GM18868 (cell line): Measurements from ENCODE around the gene ATP1B4.
"Not testable (repeated sequence)": the region's sequence is repeated elsewhere in the genome, so short reads cannot be mapped to it uniquely, and the experiment has no call there.

ENCODE experiments used
- ATAC-seq: cut with Tn5 transposase; IDR thresholded peaks from one replicate; pipeline ENCODE4 v1.9.1; 2021; ENCODE audit warnings: mild to moderate bottlenecking, moderate library complexity; ENCODE audit not compliant: unreplicated experiment

Gene ATP1B4

GRCh38 chrX:120361764-120362305 lies at the start of gene ATP1B4:
Gene ATP1B4 (plus strand): TSS chrX:120362089. CDS start chrX:120362169, 80 bp downstream.
- no peak for ATAC-seq

- no peak for ATAC-seq
Observed at GRCh38 chrX:120315776-120316175, 46.1 kb upstream of the ATP1B4 start.

- no peak for ATAC-seq
Observed at GRCh38 chrX:120316587-120317283, 45.2 kb upstream of the ATP1B4 start.

GRCh38 chrX:120318411-120318810 lies 43.5 kb upstream of the ATP1B4 start:
- no peak for ATAC-seq

GRCh38 chrX:120321520-120322281 lies 40.2 kb upstream of the ATP1B4 start:
- no peak for ATAC-seq

- ATAC-seq: no peak
Observed at GRCh38 chrX:120331116-120331515, 30.8 kb upstream of the ATP1B4 start.

DNA sequence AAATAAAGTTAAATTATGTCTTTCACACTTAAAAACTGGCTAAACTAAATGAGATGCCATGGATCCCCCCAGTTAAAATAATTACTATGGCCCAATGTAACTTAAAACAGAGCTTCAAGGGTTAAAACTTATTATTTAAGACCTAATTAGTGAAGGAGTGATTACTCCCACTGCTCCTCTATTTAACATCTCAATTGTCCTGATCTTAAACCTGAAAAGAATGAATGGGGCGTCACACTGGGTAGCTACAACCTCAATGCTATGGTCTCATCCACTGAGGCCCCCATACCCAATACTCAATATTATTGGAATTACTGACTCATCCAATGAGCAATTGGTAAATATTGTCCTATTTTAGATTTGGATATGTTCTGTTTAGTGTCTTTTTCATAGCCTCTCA lies 29.5 kb upstream of the ATP1B4 start:
- no peak for ATAC-seq

DNA sequence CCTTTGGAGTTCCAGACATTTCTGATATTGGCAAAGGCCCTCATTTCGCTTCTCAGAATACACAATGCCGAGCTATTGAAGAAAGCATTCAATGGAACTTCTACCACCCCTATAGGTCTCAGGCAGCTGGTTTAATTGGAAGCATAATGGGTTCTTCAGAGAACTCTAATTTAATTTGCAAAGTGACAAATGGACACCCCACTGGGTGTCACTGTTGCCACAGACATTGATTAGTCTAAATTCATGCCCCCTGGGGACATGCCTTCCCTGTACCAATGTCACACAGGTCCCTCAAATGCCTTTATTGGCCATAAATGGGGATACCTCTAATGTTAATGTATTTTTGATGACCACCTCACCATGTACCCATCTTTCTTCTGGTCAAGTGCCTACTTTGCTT lies 27.7 kb upstream of the ATP1B4 start:
- no peak for ATAC-seq

GRCh38 chrX:120334603-120335002 lies 27.3 kb upstream of the ATP1B4 start:
- no peak for ATAC-seq

GRCh38 chrX:120335289-120335688 lies 26.6 kb upstream of the ATP1B4 start:
- no peak for ATAC-seq

GRCh38 chrX:120336899-120337298 lies 25.0 kb upstream of the ATP1B4 start:
- no peak for ATAC-seq

GRCh38 chrX:120344566-120344965 lies 17.3 kb upstream of the ATP1B4 start:
- not testable (repeated sequence) for ATAC-seq

DNA sequence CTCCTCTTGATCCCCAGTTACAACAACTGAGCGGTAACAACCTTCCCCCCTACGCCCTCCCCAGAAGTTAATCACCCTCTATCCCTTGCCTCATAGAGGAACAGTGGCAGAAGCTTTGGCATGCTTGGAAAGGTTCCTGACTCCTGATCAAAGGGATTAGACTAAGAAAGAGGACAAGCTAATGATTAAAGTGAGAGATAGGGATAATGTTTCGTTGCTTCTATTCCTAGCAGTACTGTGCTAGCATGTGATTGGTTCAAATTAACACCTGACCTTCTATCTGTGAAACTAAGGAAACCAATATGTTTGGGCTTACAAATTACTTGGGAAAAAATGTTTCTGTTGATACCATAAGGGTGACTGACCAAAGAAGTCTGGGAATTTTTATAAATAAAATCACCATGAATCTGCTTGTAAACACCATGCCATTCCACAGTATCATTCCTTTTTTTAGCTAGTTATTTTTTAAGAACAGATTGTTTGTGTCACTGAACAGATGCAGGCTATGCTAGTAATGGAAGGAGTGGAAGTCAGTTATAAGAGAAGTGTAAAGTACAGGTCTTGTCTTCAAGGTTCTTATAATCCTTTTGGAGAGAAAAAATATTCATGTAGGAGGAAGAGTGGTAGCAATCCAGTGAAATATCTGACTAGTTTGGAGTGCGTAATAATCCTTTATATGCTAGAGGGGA lies 11.3 kb upstream of the ATP1B4 start:
- ATAC-seq: no peak

- no peak for ATAC-seq
Observed at GRCh38 chrX:120356084-120356483, 5.8 kb upstream of the ATP1B4 start.

DNA sequence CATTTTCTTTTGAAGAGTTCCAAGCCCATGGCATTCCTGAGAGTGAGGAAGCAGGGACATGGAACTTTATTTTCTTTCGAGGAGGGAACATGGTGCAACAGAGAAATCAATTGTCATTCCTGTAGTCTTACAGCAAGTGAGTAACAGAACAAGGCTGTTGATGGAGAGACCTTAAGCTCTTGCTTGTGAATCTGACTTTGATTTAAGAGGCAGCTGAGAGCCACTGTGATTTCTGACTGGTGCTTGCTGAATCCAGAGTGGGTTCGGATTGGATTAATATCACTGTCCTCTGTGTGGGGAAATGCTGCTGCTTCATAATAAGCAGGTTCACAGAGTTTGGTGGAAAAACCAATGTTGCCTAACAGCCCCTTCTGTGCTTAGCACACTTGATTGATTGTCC lies 4.7 kb upstream of the ATP1B4 start:
- ATAC-seq: no peak

DNA sequence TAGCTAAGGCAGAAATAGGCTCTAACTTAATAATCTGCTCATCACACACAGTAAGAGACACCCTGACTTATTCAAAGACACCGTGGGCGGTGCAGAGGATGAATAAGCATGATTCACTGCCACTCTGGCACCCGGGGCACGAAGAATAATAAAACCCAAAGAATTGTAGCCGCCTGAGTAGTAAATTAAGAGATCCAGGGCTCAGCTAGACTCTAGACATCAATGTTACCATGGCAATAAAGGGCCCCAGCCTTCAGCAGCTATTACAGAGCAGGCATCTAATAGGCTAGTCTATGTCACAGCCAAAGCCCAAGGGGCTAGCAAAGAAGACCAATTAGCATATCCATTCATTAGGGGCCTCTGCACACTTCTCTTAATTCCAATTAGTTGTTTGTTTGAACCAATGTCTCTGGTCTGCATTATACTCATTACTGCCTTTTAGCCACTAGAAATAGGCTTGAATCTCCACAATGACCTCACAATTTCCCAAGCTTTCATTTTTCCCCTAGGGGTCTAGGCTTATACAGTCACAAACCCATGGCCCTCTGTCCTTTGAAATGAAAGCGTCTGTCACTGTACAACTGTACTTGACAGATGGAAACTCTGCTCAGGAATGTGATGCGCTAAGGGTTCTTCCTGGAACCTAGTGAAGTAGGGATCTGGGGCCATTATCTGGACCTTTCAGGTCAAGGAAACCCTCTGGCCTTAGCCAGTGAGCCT lies 3.0 kb upstream of the ATP1B4 start:
- no peak for ATAC-seq

DNA sequence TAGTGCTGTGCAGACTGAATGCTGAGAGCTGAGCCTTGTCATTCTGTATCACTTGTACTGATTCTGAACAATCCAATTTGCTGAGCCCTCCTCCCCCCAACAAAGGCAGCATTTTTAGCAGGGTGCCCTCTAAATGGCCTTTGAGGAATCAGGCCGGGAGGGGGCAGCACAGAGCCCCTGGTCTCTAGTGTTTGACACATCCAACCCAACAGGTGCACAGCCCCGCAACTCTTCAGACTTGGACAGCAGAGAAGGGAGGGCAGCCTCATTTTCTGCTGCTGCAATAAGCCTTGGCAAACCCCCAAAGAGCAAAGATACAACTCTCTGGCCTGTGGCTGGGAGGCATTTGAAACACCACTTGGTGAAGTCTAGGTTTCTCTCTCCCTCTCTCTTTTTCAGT lies 3.4 kb downstream of the ATP1B4 start:
- ATAC-seq: peak; percentile 74

DNA sequence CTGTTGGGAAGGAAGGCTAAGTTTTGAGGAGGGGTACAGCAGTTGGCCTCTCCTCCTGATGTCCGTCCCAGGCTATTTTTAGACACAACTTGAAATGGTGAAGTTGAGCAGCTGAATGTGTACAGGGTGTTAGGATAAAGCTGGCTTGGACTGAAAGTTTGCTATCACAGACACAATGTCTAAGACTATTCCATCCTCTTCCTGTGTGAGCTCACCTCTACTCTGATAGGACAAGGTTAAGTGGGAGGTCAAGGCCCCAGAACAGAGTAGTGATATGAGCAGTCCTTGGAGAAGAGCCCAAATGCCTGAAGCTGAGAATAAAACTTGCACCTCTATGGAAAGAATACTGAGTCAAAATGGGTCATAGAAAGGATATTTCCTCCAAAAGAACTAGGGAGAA lies 4.1 kb downstream of the ATP1B4 start:
- no peak for ATAC-seq

DNA sequence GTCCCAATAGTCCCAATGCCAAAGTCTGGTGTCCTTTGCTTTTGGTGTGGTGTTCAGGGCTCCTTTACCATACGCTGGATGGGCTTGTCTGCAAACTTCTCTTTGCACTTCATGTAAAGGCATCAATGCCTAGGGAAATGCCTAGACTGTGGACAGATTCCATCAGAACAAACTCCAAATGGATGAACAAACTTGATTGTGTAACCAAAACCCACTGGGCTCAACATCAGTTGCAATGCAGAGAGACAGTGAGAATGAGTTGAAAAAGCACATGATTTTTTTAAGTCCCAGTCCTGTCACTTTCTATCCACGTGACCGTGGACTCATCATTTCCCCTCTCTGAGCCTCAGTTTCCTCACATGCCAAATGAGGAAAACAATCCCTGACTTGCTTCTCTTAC lies 4.9 kb downstream of the ATP1B4 start:
- no peak for ATAC-seq

DNA sequence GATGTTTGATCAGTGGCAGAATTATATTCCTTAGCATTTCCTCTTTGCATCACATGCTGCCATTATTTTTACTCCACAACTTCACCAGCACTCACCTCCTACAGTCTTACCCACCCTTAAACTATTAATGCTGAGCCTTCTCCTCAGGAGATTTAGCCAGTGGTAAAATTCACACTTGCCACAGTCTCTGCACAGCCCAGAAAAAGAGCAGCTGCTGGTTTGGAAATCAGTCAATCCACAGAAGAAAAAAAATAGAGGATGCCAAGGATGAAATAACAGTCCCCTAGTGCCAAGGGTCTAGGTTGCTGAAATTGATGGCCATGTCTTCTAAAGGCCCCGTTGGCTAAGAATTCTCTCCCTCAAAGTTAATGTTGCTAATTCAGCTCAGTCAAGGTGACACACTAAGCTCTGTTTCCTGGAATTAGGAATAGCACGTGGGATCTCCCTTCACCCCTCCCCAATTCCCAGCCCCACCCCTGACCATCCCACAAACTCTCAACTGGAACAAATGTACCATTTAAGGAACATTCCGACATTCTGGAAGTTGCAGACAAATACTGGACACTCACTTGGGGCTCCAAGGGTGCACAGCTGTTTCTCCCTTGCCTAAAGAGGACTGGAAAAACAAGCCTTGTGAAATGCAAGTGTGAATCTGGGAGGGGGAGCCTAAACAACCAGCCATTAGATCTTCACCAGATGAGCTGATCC lies 5.7 kb downstream of the ATP1B4 start:
- ATAC-seq: no peak
